Heart right ventricle (tissue), 16 donors: ENCODE results near the gene OR1D5. TPM values are rescaled to one million over a fixed set of nuclear protein-coding genes. Genes with fewer than 3 reads are reported as not detected.
"Not testable (repeated sequence)": the region's sequence is repeated elsewhere in the genome, so short reads cannot be mapped to it uniquely, and the experiment has no call there.

Source experiments
- ATAC-seq, 8 donors: fragments of 200-7000 bp; cut with Tn5 transposase; one replicate each; pipeline ENCODE4 v1.9.1; 2020; ENCODE audit warnings: mild to moderate bottlenecking in 8 of 8, moderate library complexity in 8 of 8, moderate number of reproducible peaks in 1 of 8
- DNase-seq, 2 donors: peaks; one replicate each; pipeline ENCODE4 v3.0.0-alpha.2; 2020
- H3K27ac ChIP-seq, 10 donors: fragments of 200-600 bp; sonication (generic) in 2 of 10; one replicate each; pipeline versions ENCODE4 v1.5.0 to v1.8.0; 2020 to 2022; ENCODE audit warnings: mild to moderate bottlenecking in 3 of 10
- H3K27me3 ChIP-seq, 7 donors: fragments of 200-600 bp; one replicate each; pipeline ENCODE4 v1.8.0; 2021 to 2022; ENCODE audit warnings: mild to moderate bottlenecking in 2 of 7
- H3K36me3 ChIP-seq, 9 donors: fragments of 200-600 bp; sonication (generic) in 1 of 9; one replicate each; pipeline versions ENCODE4 v1.5.0 to v1.8.0; 2020 to 2022; ENCODE audit warnings: mild to moderate bottlenecking in 2 of 9
- H3K4me1 ChIP-seq, 9 donors: fragments of 200-600 bp; sonication (generic) in 1 of 9; one replicate each; pipeline versions ENCODE4 v1.5.0 to v1.8.0; 2020 to 2022; ENCODE audit warnings: mild to moderate bottlenecking in 4 of 9
- H3K4me3 ChIP-seq, 10 donors: fragments of 200-600 bp; sonication (generic) in 2 of 10; one replicate each; pipeline versions ENCODE4 v1.5.0 to v1.8.0; 2020 to 2022; ENCODE audit warnings: mild to moderate bottlenecking in 7 of 10, moderate library complexity in 2 of 10
- H3K9me3 ChIP-seq, 11 donors: fragments of 200-600 bp in 10 of 11; sonication (generic) in 2 of 11; one replicate each; pipeline versions ENCODE4 v1.5.0 to v1.8.0; 2013 to 2022; ENCODE audit warnings: mild to moderate bottlenecking in 2 of 11, control low read depth in 1 of 11, moderate library complexity in 1 of 11
- CTCF ChIP-seq, 9 donors: fragments of 200-600 bp; sonication (generic) in 2 of 9; IDR thresholded peaks; one replicate each; pipeline versions ENCODE4 v1.5.0 to v1.8.0; 2021 to 2022; ENCODE audit warnings: antibody characterized with exemption in 9 of 9, mild to moderate bottlenecking in 5 of 9, moderate library complexity in 1 of 9
- WGBS, 2 donors: extraction: QIAGEN DNeasy Blood & Tissue Kit; methylation state at CpG; one replicate each; pipeline ENCODE4 v1.1.7; 2013; ENCODE audit warnings: inconsistent platforms in 1 of 2; 5-methylcytosine and 5-hydroxymethylcytosine counted together
- intact Hi-C, 10 donors: fragments of 100-400 bp; cut with DNase I; formaldehyde crosslinking; loops; one replicate each; pipeline versions ENCODE4 v1.11.1 to v1.14.2; 2022
- polyA plus RNA-seq, 2 donors: library from polyadenylated mRNA; stranded (reverse); fragments of 200-250 nt; gene quantifications; one replicate each; pipeline ENCODE4 v1.2.3, GENCODE V29; 2013
- total RNA-seq, 10 donors: library from RNA; stranded (reverse); fragmentation: NEBNext Ultra II Directional in 3 of 10; extraction: Animal tissue kit (Norgen Biotek cat#: 25700) in 3 of 10; gene quantifications; one replicate each; pipeline versions ENCODE4 v1.2.1 to v1.2.4, GENCODE V29; 2021 to 2023
- donor health status: Arrhythmogenic right ventricular cardiomyopathy.
- donor health status: ischemic (EF 13 %, LVEDD 7.1; RV severe dilation, severe dysfunction).
- donor health status: healthy with polysubstance abuse.
- donor health status: DM: no; HTN: yes; CAD: no.
- donor health status: DM: no; HTN: no; CAD: no.
- donor health status: ischemic (EF 25% LVEDD 6.9; RV normal size, moderate dysfunction).
- donor health status: ischemic (EF 25% LVEDD 5.7; RV mildly dilated, moderate dysfunction).
- donor health status: healthy.
- donor health status: DM: yes; HTN: yes; CAD: no.
- donor health status: Ischemic cardiomyopathy.
- donor health status: ischemic (EF 35%, LVEDD 5.7; RV mildly dilated, moderate dysfunction).
- donor health status: nonischemic (EF 11% LVEDD 7.7; RV severe dilation, severe dysfunction).
- donor health status: DM: yes; HTN: yes; CAD: no.
- donor health status: PGD.
- donor health status: ischemic (EF 29% LVEDD 5.4; RV normal size, mild dysfunction).
- donor health status: nonischemic (EF 23%, LVEDD 6.1; RV moderate dilation, normal function).

OR1D5 gene
- total and polyA plus RNA-seq, 12 donors: not detected

DNA sequence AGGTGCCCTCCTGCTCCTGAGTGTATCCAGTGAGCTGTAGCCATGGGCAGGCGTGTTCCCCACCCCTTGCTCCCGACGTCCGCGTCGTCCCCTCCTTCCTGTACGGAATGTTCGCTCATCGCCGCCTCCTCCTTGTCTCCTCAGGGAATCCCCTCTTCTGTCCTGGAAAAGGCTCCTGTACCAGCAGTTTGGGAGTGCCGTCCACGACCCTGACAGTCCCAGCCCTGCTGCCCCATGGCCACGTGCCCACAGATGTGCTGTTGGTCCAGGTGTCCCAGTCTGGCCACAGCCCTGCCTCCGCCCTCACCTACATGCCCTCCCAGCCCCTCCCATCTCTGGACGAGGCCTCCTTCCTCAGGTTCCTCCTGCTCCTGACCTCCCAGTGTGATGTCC is 30.2 kb downstream of the OR1D5 start:
- H3K27ac ChIP-seq: peak overlapping the region in 1 of 10 donors; percentile 19
- intact Hi-C loops: no loop called here
- 89 to 90% methylated on average over 15 of the region's 15 CpGs for WGBS, 2 donors
- H3K9me3 ChIP-seq: no peaks in the 10 kb centered on the region
- peaks cover 2 to 27% (median 23%) of the 10 kb centered on the region in 9 donors for H3K4me1 ChIP-seq
- DNase-seq (no peak), ATAC-seq (no peak)
- no peaks in the 10 kb centered on the region for H3K27me3 ChIP-seq
- peaks cover 0 to 7% (median 0%) of the 10 kb centered on the region in 9 donors for H3K36me3 ChIP-seq
- no peak for TF ChIP-seq CTCF (IDR thresholded peaks at IDR 0.05)
- H3K4me3 ChIP-seq: no peak overlapping the region

- intact Hi-C loops: no loop called here
- Histone ChIP-seq H3K27ac (peak overlapping the region in 1 of 10 donors; percentile 19), H3K27me3 (no peaks in the 10 kb centered on the region), H3K4me3 (no peak overlapping the region), H3K4me1 (peaks cover 2 to 28% (median 23%) of the 10 kb centered on the region in 9 donors), H3K36me3 (peaks cover 0 to 7% (median 0%) of the 10 kb centered on the region in 9 donors), H3K9me3 (no peaks in the 10 kb centered on the region)
- no peak for ATAC-seq
- WGBS, 2 donors: 91 to 94% methylated on average over 26 to 27 of the region's 27 CpGs
- no peak for TF ChIP-seq CTCF (IDR thresholded peaks at IDR 0.05)
- DNase-seq: no peak
Measured at GRCh38 chr17:3032258-3033247, 30.9 kb downstream of the OR1D5 start.

- H3K4me3 ChIP-seq, DNase-seq, H3K27me3 ChIP-seq, H3K9me3 ChIP-seq, ATAC-seq, intact Hi-C loops: not testable (repeated sequence)
- H3K4me1 ChIP-seq: peaks cover 2 to 28% (median 23%) of the 10 kb centered on the region in 9 donors
- peaks cover 0 to 22% (median 0%) of the 10 kb centered on the region in 9 donors for H3K36me3 ChIP-seq
- H3K27ac ChIP-seq: peak overlapping the region; percentile 52 to 91 (median 76)
- WGBS, 2 donors: 83 to 86% methylated on average over 14 of the region's 14 CpGs
Measured at GRCh38 chr17:3030852-3031470, 32.4 kb downstream of the OR1D5 start.

DNA sequence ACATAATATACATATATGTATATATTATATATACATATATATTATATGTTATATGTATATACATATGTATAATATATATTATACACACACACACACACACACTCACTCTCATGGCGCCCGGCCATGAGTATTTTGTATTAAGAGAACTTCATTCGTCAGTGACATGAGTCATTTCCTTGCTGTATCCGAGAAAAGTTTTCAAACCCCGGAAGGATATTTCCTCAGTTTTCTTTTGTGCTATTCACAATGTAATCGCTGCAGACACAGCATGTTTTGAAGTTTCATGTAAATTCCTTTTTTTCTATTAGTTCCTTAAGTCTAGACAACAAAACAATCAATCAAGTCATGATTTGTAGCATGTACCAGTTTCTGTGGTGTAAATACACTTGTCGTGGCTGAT is 33.3 kb downstream of the OR1D5 start:
- Histone ChIP-seq H3K9me3 (no peaks in the 10 kb centered on the region), H3K4me1 (peaks cover 2 to 28% (median 23%) of the 10 kb centered on the region in 9 donors), H3K36me3 (peaks cover 0 to 22% (median 0%) of the 10 kb centered on the region in 9 donors), H3K27me3 (no peaks in the 10 kb centered on the region), H3K4me3 (no peak overlapping the region), H3K27ac (peak overlapping the region; percentile 60 to 91 (median 81))
- TF ChIP-seq CTCF (IDR thresholded peaks at IDR 0.05): no peak
- intact Hi-C loops: no loop called here
- 51 to 52% methylated on average over 7 of the region's 7 CpGs for WGBS, 2 donors
- DNase-seq: peak in 1 of 2 donors; percentile 35
- ATAC-seq: peak in 4 of 8 donors; percentile 11 to 49 (median 23)
